Caki2 (cell line): ENCODE data around the gene POU2AF3. TPM values are rescaled to one million over a fixed set of nuclear protein-coding genes. Genes with fewer than 3 reads are reported as not detected.
"Not testable (repeated sequence)": the region's sequence is repeated elsewhere in the genome, so short reads cannot be mapped to it uniquely, and the experiment has no call there.

Experiments used
- DNase-seq: peaks from one replicate; pipeline ENCODE4 v3.0.0-alpha.2; 2015; ENCODE audit warnings: low read depth
- in situ Hi-C: cut with HindIII; loops from 2 replicates; pipeline ENCODE4 v1.10.0; 2016; ENCODE audit warnings: low sequenced_read_pairs, low pct_unique_long_range_greater_than_20kb, mixed read lengths
- total RNA-seq: library from RNA; depleted of rRNA; stranded (reverse); fragments of >200 nt; shearing (Covaris generic); gene quantifications from 2 replicates; pipeline ENCODE4 v1.2.3, GENCODE V29; 2014; ENCODE audit warnings: low replicate concordance; rRNA removed

POU2AF3 gene
- total RNA-seq: not detected in 2 replicates

GRCh38 chr11:111298413-111299100 is at the start of gene POU2AF3:
Gene POU2AF3, plus strand, starts transcription at chr11:111298546. Its CDS starts 36 bp downstream, at chr11:111298582.
- in situ Hi-C loops: no loop called here
- no peak for DNase-seq

GRCh38 chr11:111250936-111251335 is 47.4 kb upstream of the POU2AF3 start:
- in situ Hi-C loops: no loop called here
- DNase-seq: no peak

- no peak for DNase-seq
- in situ Hi-C loops: no loop called here
Observed at GRCh38 chr11:111253131-111253530, 45.2 kb upstream of the POU2AF3 start.

- in situ Hi-C loops: no loop called here
- no peak for DNase-seq
Observed at GRCh38 chr11:111253630-111254029, 44.7 kb upstream of the POU2AF3 start.

GRCh38 chr11:111258046-111258445 is 40.3 kb upstream of the POU2AF3 start:
- DNase-seq: no peak
- in situ Hi-C loops: no loop called here

- in situ Hi-C loops: no loop called here
- DNase-seq: no peak
Observed at GRCh38 chr11:111259896-111260295, 38.5 kb upstream of the POU2AF3 start.

- in situ Hi-C loops: no loop called here
- DNase-seq: no peak
Observed at GRCh38 chr11:111260811-111261210, 37.5 kb upstream of the POU2AF3 start.

- DNase-seq: no peak
- in situ Hi-C loops: no loop called here
Observed at GRCh38 chr11:111264646-111265045, 33.7 kb upstream of the POU2AF3 start.

GRCh38 chr11:111265421-111265820 is 32.9 kb upstream of the POU2AF3 start:
- DNase-seq: no peak
- in situ Hi-C loops: no loop called here

- in situ Hi-C loops, DNase-seq: not testable (repeated sequence)
Observed at GRCh38 chr11:111268303-111268702, 30.0 kb upstream of the POU2AF3 start.

- in situ Hi-C loops: no loop called here
- no peak for DNase-seq
Observed at GRCh38 chr11:111269146-111269868, 29.0 kb upstream of the POU2AF3 start.

GRCh38 chr11:111272420-111272819 is 25.9 kb upstream of the POU2AF3 start:
- in situ Hi-C loops: no loop called here
- no peak for DNase-seq

- no peak for DNase-seq
- in situ Hi-C loops: no loop called here
Observed at GRCh38 chr11:111282562-111283075, 15.7 kb upstream of the POU2AF3 start.

GRCh38 chr11:111283945-111284481 is 14.3 kb upstream of the POU2AF3 start:
- DNase-seq: no peak
- in situ Hi-C loops: no loop called here

GRCh38 chr11:111285189-111286091 is 12.9 kb upstream of the POU2AF3 start:
- in situ Hi-C loops: no loop called here
- DNase-seq: no peak

- DNase-seq: no peak
- in situ Hi-C loops: no loop called here
Observed at GRCh38 chr11:111291764-111292163, 6.6 kb upstream of the POU2AF3 start.

GRCh38 chr11:111292408-111292807 is 5.9 kb upstream of the POU2AF3 start:
- in situ Hi-C loops, DNase-seq: not testable (repeated sequence)

GRCh38 chr11:111296196-111296595 is 2.1 kb upstream of the POU2AF3 start:
- in situ Hi-C loops: no loop called here
- no peak for DNase-seq
